SK-N-SH treated with all-trans-retinoic acid at 6 μM for 48 hours (cell line): Measurements from ENCODE around the gene ADAM23.

Source experiments
- ATAC-seq: fragments of 200-7000 bp; cut with Tn5 transposase; 3 replicates; pipeline ENCODE4 v1.9.1; 2020; ENCODE audit warnings: mild to moderate bottlenecking, moderate library complexity
- ARNTL ChIP-seq: fragments of 450-650 bp; formaldehyde crosslinking; IDR thresholded peaks from 2 replicates; pipeline ENCODE4 v1.5.0; 2020; ENCODE audit warnings: low read depth, mild to moderate bottlenecking, moderate library complexity, borderline replicate concordance
- CREB5 ChIP-seq: fragments of 250-450 bp; sonication (Bioruptor Pico); IDR thresholded peaks from 2 replicates; pipeline ENCODE4 v1.5.1; 2020; ENCODE audit warnings: low read depth, mild to moderate bottlenecking, moderate library complexity
- CSDC2 ChIP-seq: fragments of 250-450 bp; sonication (Bioruptor Pico); IDR thresholded peaks from 2 replicates; pipeline ENCODE4 v1.5.0; 2020; ENCODE audit warnings: mild to moderate bottlenecking, moderate library complexity
- ISL1 ChIP-seq: fragments of 250-450 bp; sonication (Bioruptor Pico); IDR thresholded peaks from 2 replicates; pipeline ENCODE4 v2.1.2; 2022; ENCODE audit warnings: mild to moderate bottlenecking, moderate library complexity
- OSR1 ChIP-seq: fragments of 250-450 bp; sonication (Bioruptor Pico); IDR thresholded peaks from 2 replicates; pipeline ENCODE4 v1.8.0; 2022; ENCODE audit warnings: moderate library complexity, mild to moderate bottlenecking, inconsistent platforms
- PATZ1 ChIP-seq: fragments of 250-450 bp; sonication (Bioruptor Pico); IDR thresholded peaks from 2 replicates; pipeline ENCODE4 v1.8.0; 2020; ENCODE audit warnings: mild to moderate bottlenecking, moderate library complexity, borderline replicate concordance
- POU6F1 ChIP-seq: fragments of 250-450 bp; sonication (Bioruptor Pico); IDR thresholded peaks from 2 replicates; pipeline ENCODE4 v1.8.0; 2021; ENCODE audit warnings: low read depth, mild to moderate bottlenecking, moderate library complexity, borderline replicate concordance
- PPARA ChIP-seq: fragments of 250-450 bp; sonication (Bioruptor Pico); IDR thresholded peaks from 2 replicates; pipeline ENCODE4 v1.5.0; 2020; ENCODE audit warnings: mild to moderate bottlenecking, borderline replicate concordance
- SNAI2 ChIP-seq: fragments of 250-450 bp; sonication (Bioruptor Pico); IDR thresholded peaks from 2 replicates; pipeline ENCODE4 v1.5.0; 2020; ENCODE audit warnings: mild to moderate bottlenecking, moderate library complexity
- TCF4 ChIP-seq: fragments of 250-450 bp; sonication (Bioruptor Pico); IDR thresholded peaks from 2 replicates; pipeline ENCODE4 v1.8.0; 2021; ENCODE audit warnings: mild to moderate bottlenecking, moderate library complexity, borderline replicate concordance
- TOX ChIP-seq: fragments of 250-450 bp; sonication (Bioruptor Pico); IDR thresholded peaks from 2 replicates; pipeline ENCODE4 v1.8.0; 2021; ENCODE audit warnings: mild to moderate bottlenecking, moderate library complexity, borderline replicate concordance
- ZFP3 ChIP-seq: fragments of 250-450 bp; sonication (Bioruptor Pico); IDR thresholded peaks from 2 replicates; pipeline ENCODE4 v1.5.0; 2020; ENCODE audit warnings: mild to moderate bottlenecking, moderate library complexity
- ZFP30 ChIP-seq: fragments of 450-650 bp; formaldehyde crosslinking; IDR thresholded peaks from 2 replicates; pipeline ENCODE4 v1.5.0; 2022; ENCODE audit warnings: mild to moderate bottlenecking, moderate library complexity
- ZNF70 ChIP-seq: fragments of 450-650 bp; formaldehyde crosslinking; IDR thresholded peaks from 2 replicates; pipeline ENCODE4 v1.5.0; 2020; ENCODE audit warnings: mild to moderate bottlenecking, moderate library complexity
- ZNF8 ChIP-seq: fragments of 450-650 bp; formaldehyde crosslinking; IDR thresholded peaks from 2 replicates; pipeline ENCODE4 v1.5.0; 2020; ENCODE audit warnings: mild to moderate bottlenecking, moderate library complexity
- TF ChIP-seq, protein P1 (sequence below): fragments of 250-450 bp; sonication (Bioruptor Pico); IDR thresholded peaks from 2 replicates; pipeline ENCODE4 v1.5.1; 2021; ENCODE audit warnings: mild to moderate bottlenecking, moderate library complexity

The ADAM23 gene

GRCh38 chr2:206611191-206611590 is 167.9 kb downstream of the ADAM23 start:
- no peak for TF ChIP-seq ZFP3 (CRISPR knock-in tag)
- no peak for TF ChIP-seq CSDC2 (CRISPR knock-in tag)
- TF ChIP-seq, protein P1, sequence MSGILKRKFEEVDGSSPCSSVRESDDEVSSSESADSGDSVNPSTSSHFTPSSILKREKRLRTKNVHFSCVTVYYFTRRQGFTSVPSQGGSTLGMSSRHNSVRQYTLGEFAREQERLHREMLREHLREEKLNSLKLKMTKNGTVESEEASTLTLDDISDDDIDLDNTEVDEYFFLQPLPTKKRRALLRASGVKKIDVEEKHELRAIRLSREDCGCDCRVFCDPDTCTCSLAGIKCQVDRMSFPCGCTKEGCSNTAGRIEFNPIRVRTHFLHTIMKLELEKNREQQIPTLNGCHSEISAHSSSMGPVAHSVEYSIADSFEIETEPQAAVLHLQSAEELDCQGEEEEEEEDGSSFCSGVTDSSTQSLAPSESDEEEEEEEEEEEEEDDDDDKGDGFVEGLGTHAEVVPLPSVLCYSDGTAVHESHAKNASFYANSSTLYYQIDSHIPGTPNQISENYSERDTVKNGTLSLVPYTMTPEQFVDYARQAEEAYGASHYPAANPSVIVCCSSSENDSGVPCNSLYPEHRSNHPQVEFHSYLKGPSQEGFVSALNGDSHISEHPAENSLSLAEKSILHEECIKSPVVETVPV: no peak
- TF ChIP-seq POU6F1 (CRISPR knock-in tag): no peak
- TF ChIP-seq PPARA (CRISPR knock-in tag): no peak
- no peak for TF ChIP-seq OSR1 (CRISPR knock-in tag)
- TF ChIP-seq CREB5 (CRISPR knock-in tag): no peak
- TF ChIP-seq SNAI2: no peak
- TF ChIP-seq TOX (CRISPR knock-in tag): no peak
- TF ChIP-seq ARNTL (CRISPR knock-in tag): no peak
- no peak for TF ChIP-seq ZNF8 (CRISPR knock-in tag)
- no peak for TF ChIP-seq ZNF70 (CRISPR knock-in tag)
- no peak for TF ChIP-seq ISL1 (CRISPR knock-in tag)
- TF ChIP-seq ZFP30 (CRISPR knock-in tag): no peak
- no peak for TF ChIP-seq PATZ1 (CRISPR knock-in tag)
- TF ChIP-seq TCF4 (CRISPR knock-in tag): no peak
- ATAC-seq: no peak

DNA sequence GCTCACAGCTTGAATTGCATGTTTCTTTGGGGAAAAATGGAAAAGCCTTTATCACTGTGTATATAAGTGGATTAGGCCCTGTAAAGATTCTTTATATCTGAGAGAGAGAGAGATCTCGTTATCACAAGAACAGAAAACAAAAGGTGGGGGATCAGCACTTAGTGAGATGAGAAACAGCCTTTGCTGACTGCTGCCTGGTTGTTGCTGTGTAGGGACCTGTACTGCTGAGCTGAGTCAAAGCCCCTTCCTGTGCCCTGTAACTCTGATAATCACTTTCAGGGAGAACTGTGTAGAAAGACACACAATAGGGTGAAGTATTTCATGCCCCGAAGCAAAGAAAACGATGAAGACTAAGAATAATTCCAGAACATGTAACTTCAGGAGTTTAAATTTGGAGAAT is 168.4 kb downstream of the ADAM23 start:
- ATAC-seq: no peak
- no peak for TF ChIP-seq ZNF70 (CRISPR knock-in tag)

GRCh38 chr2:206614811-206615210 is 171.5 kb downstream of the ADAM23 start:
- peak; percentile 36; the same call in 2 of the 3 replicates for ATAC-seq
- TF ChIP-seq ZFP30 (CRISPR knock-in tag) (no peak), CREB5 (CRISPR knock-in tag) (no peak), CSDC2 (CRISPR knock-in tag) (no peak), ZNF70 (CRISPR knock-in tag) (no peak), PPARA (CRISPR knock-in tag) (no peak), PATZ1 (CRISPR knock-in tag) (no peak), TOX (CRISPR knock-in tag) (no peak), SNAI2 (no peak), POU6F1 (CRISPR knock-in tag) (no peak)
